Lower leg skin (tissue), 3 donors: ENCODE measurements around the gene ECE1.

ENCODE experiments used
- CTCF ChIP-seq, 3 donors: fragments of 450-650 bp; IDR thresholded peaks; one replicate each; pipeline ENCODE4 v1.5.1; 2016; ENCODE audit warnings: antibody characterized with exemption in 3 of 3, mild to moderate bottlenecking in 3 of 3, moderate library complexity in 2 of 3
- POLR2A ChIP-seq, 2 donors: fragments of 450-650 bp; IDR thresholded peaks; one replicate each; pipeline ENCODE4 v1.6.1; 2016 to 2017; ENCODE audit warnings: antibody characterized with exemption in 2 of 2, mild to moderate bottlenecking in 1 of 2, moderate library complexity in 1 of 2

- no peak for TF ChIP-seq CTCF (IDR thresholded peaks at IDR 0.05)
- no peak for TF ChIP-seq POLR2A (IDR thresholded peaks at IDR 0.05)
Measured at GRCh38 chr1:21239221-21239620, 51.0 kb downstream of the ECE1 start.
